Measurements from ENCODE around the gene MAPT. TPM values are rescaled to one million over a fixed set of nuclear protein-coding genes. Genes with fewer than 3 reads are reported as not detected.

The MAPT gene
- total RNA-seq, 1 experiment from 2014 or later, result 37.5 TPM

DNA sequence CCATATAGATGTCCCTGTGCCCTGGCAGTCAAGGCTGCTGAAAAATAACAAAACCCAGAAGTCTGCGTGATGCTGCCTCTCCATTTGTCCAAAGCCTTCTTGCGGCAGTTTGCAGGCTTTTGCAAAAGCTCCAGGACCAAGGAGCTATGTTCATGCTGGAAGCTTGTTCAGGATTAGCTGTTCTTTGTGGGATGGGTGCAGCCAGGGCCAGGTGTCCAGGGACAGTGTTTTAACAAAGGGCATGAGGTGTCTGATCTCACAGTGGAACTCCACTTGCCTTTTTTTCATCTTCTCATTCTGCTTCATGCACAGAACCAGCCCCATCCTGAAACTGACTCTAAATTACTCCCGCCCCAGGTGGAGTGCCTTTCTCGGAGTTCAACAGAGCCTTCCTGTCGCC lies 73.0 kb downstream of the MAPT start:
- CTCF ChIA-PET, result interaction anchor here (1.5 kb wide), 1 partner anchor 327 kb away, joined by 4 read pairs; no protein-coding TSS in a partner anchor
- H3K27me3 ChIP-seq (ENCODE audit: insufficient read depth, low read length), result no peaks in the 10 kb centered on the region
- H4K20me1 ChIP-seq (ENCODE audit: insufficient read depth), result no peaks in the 10 kb centered on the region
- RAD21 ChIA-PET (ENCODE audit: low non-redundant PET in 1 of 2, low total read pairs in 2 of 2, uncharacterized antibody in 2 of 2, unreplicated experiment in 2 of 2), result no interaction called here
- ATAC-seq (no peak), DNase-seq (ENCODE audit: low read depth, low spot score) (no peak)
- no peak overlapping the region for H3K4me2 ChIP-seq (ENCODE audit: low read length)
- H3K9me3 ChIP-seq (ENCODE audit: control insufficient read depth in 1 of 2, insufficient read depth in 1 of 2, low read depth in 1 of 2, low read length in 2 of 2), result no peaks in the 10 kb centered on the region
- intact Hi-C loops (cut with micrococcal nuclease), result no loop called here
- no peak overlapping the region for H3K9ac ChIP-seq (ENCODE audit: low read length)
- peaks cover 0 to 7% of the 10 kb centered on the region in 2 experiments; a peak in 1 of 4 replicates for H3K4me1 ChIP-seq (ENCODE audit: control insufficient read depth in 1 of 2, insufficient read depth in 2 of 2, low read length in 2 of 2)
- no peaks in the 10 kb centered on the region for H3K36me3 ChIP-seq (ENCODE audit: control insufficient read depth in 1 of 2, insufficient read depth in 2 of 2, low read length in 2 of 2)
- H3K27ac ChIP-seq (ENCODE audit: low read depth, low read length), result no peak overlapping the region
- no peak overlapping the region for H2AFZ ChIP-seq (ENCODE audit: low read depth, low read length, poor library complexity, severe bottlenecking)
- no peaks in the 10 kb centered on the region for H3K9me2 ChIP-seq (ENCODE audit: insufficient read depth)
- no peak overlapping the region for H3K4me3 ChIP-seq (replicated peaks in 1 of 2; ENCODE audit: low read depth in 1 of 2, low read length in 2 of 2)
- TF ChIP-seq, protein P1, sequence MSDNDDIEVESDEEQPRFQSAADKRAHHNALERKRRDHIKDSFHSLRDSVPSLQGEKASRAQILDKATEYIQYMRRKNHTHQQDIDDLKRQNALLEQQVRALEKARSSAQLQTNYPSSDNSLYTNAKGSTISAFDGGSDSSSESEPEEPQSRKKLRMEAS (IDR thresholded peaks at IDR 0.05), result no peak
- TF ChIP-seq FOSL1 (IDR thresholded peaks at IDR 0.05; ENCODE audit: low read depth), result no peak
- no peak for TF ChIP-seq POLR2A (IDR thresholded peaks at IDR 0.05; ENCODE audit: borderline replicate concordance, extremely low read depth, insufficient read depth, insufficient read length)
- no peak for TF ChIP-seq ZFX (IDR thresholded peaks at IDR 0.05)
- TF ChIP-seq ELF1 (IDR thresholded peaks at IDR 0.05; ENCODE audit: borderline replicate concordance, low read depth), result no peak
- TF ChIP-seq ATF3 (IDR thresholded peaks at IDR 0.05), result no peak
- no peak for TF ChIP-seq CEBPB (IDR thresholded peaks at IDR 0.05; ENCODE audit: low read depth)
- no peak for TF ChIP-seq POLR2AphosphoS5 (IDR thresholded peaks at IDR 0.05; ENCODE audit: low read depth, low read length)
- H3K79me2 ChIP-seq (ENCODE audit: insufficient read depth, low read length), result no peaks in the 10 kb centered on the region
- POLR2A ChIA-PET, result no interaction called here
- BruUV-seq (replicated peaks), result no TSS peak

DNA sequence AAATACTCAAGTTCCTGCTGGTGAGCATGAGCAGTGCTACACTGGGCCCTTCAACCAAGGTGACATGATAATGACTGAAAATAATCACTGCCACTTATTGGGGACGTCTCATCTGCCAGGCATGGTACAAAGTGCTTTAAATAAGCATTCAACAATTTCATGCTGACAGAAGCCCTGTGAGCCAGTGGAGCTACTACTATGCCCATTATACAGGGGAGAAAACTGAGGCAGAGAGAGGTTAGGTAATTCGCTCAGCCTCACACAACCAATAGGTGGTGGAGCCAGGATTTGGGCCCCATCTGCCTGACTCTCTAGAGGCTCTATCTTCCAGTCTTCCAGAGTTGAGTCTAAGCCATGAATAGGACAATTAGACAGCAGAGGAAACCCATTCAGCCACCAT lies 74.4 kb downstream of the MAPT start:
- intact Hi-C loops (cut with micrococcal nuclease), result no loop called here
- H3K27ac ChIP-seq (ENCODE audit: low read depth, low read length), result no peak overlapping the region
- H3K36me3 ChIP-seq (ENCODE audit: control insufficient read depth in 1 of 2, insufficient read depth in 2 of 2, low read length in 2 of 2), result no peaks in the 10 kb centered on the region
- H3K9me2 ChIP-seq (ENCODE audit: insufficient read depth), result no peaks in the 10 kb centered on the region
- no peak for ATAC-seq
- no peak for DNase-seq (ENCODE audit: low read depth, low spot score)
- H3K4me3 ChIP-seq (replicated peaks in 1 of 2; ENCODE audit: low read depth in 1 of 2, low read length in 2 of 2), result no peak overlapping the region
- ChIA-PET RAD21 (ENCODE audit: low non-redundant PET in 1 of 2, low total read pairs in 2 of 2, uncharacterized antibody in 2 of 2, unreplicated experiment in 2 of 2) (no interaction called here), CTCF (no interaction called here), POLR2A (no interaction called here)
- no peaks in the 10 kb centered on the region for H3K27me3 ChIP-seq (ENCODE audit: insufficient read depth, low read length)
- H3K79me2 ChIP-seq (ENCODE audit: insufficient read depth, low read length), result no peaks in the 10 kb centered on the region
- H2AFZ ChIP-seq (ENCODE audit: low read depth, low read length, poor library complexity, severe bottlenecking), result no peak overlapping the region
- H3K4me1 ChIP-seq (ENCODE audit: control insufficient read depth in 1 of 2, insufficient read depth in 2 of 2, low read length in 2 of 2), result peaks cover 0 to 2% of the 10 kb centered on the region in 2 experiments; a peak in 1 of 4 replicates
- H3K4me2 ChIP-seq (ENCODE audit: low read length), result no peak overlapping the region
- no peaks in the 10 kb centered on the region for H4K20me1 ChIP-seq (ENCODE audit: insufficient read depth)
- no peak overlapping the region for H3K9ac ChIP-seq (ENCODE audit: low read length)
- BruUV-seq (replicated peaks), result no TSS peak
- H3K9me3 ChIP-seq (ENCODE audit: control insufficient read depth in 1 of 2, insufficient read depth in 1 of 2, low read depth in 1 of 2, low read length in 2 of 2), result no peaks in the 10 kb centered on the region
- TF ChIP-seq CBX3 (IDR thresholded peaks at IDR 0.05; ENCODE audit: low read depth), result no peak
- TF ChIP-seq ZNF274 (IDR thresholded peaks at IDR 0.05; ENCODE audit: low read depth, low read length), result no peak
- TF ChIP-seq, protein P1 (IDR thresholded peaks at IDR 0.05), result no peak
- TF ChIP-seq SP1 (IDR thresholded peaks at IDR 0.05; ENCODE audit: low read depth), result no peak
- TF ChIP-seq EZH2 (IDR thresholded peaks at IDR 0.05), result no peak
- no peak for TF ChIP-seq POLR2A (IDR thresholded peaks at IDR 0.05; ENCODE audit: borderline replicate concordance, extremely low read depth, insufficient read depth, insufficient read length)
- TF ChIP-seq SRF (IDR thresholded peaks at IDR 0.05; ENCODE audit: low read depth), result no peak
- TF ChIP-seq FOSL1 (IDR thresholded peaks at IDR 0.05; ENCODE audit: low read depth), result no peak
- TF ChIP-seq EZH2phosphoT487 (IDR thresholded peaks at IDR 0.05; ENCODE audit: borderline replicate concordance), result no peak
- no peak for TF ChIP-seq CEBPB (IDR thresholded peaks at IDR 0.05; ENCODE audit: low read depth)
- TF ChIP-seq REST (IDR thresholded peaks at IDR 0.05; ENCODE audit: low read depth), result no peak
- TF ChIP-seq JUND (IDR thresholded peaks at IDR 0.05), result no peak

Data from HCT116 (cell line).